ENCODE results near the gene IZUMO2. TPM values are rescaled to one million over a fixed set of nuclear protein-coding genes. Genes with fewer than 3 reads are reported as not detected.
A peak's percentile ranks its signal among the peaks of the same experiment; 100 is the strongest.
"Not testable (repeated sequence)": the region's sequence is repeated elsewhere in the genome, so short reads cannot be mapped to it uniquely, and the experiment has no call there.

IZUMO2 gene
- total RNA-seq, 1 experiment from 2014 or later, result not detected

- ATAC-seq (no peak), DNase-seq (ENCODE audit: low read depth, low spot score) (no peak)
- no TSS peak for BruUV-seq (replicated peaks)
- no peaks in the 10 kb centered on the region for H3K4me1 ChIP-seq (ENCODE audit: control insufficient read depth, insufficient read depth, low read length)
- intact Hi-C loops (cut with micrococcal nuclease; ENCODE audit: unreplicated experiment) (no loop called here), in situ Hi-C loops (cut with HindIII; ENCODE audit: low pct_unique_long_range_greater_than_20kb, low sequenced_read_pairs) (no loop called here)
- TF ChIP-seq CTCF (IDR thresholded peaks at IDR 0.05) (no peak), POLR2AphosphoS5 (IDR thresholded peaks at IDR 0.05; ENCODE audit: low read depth, low read length) (no peak), TCF7L2 (IDR thresholded peaks at IDR 0.05; ENCODE audit: low read depth, low read length) (no peak), REST (IDR thresholded peaks at IDR 0.05; ENCODE audit: insufficient read depth in 1 of 2, low read depth in 2 of 2, low read length in 1 of 2) (no peak), SIN3A (IDR thresholded peaks at IDR 0.05; ENCODE audit: borderline replicate concordance, insufficient read depth, low read depth, low read length) (no peak)
- H3K27me3 ChIP-seq (ENCODE audit: control insufficient read depth, insufficient read depth, low read length), result no peaks in the 10 kb centered on the region
- no peaks in the 10 kb centered on the region for H3K9me3 ChIP-seq (ENCODE audit: control insufficient read depth, insufficient read depth, low read depth, low read length)
- no peak overlapping the region for H3K27ac ChIP-seq (ENCODE audit: low read length)
- peak overlapping the region; percentile 57 to 64; a peak in 2 of 4 replicates for H3K4me3 ChIP-seq (ENCODE audit: low read depth in 2 of 2, low read length in 2 of 2)
- POLR2A ChIA-PET, result no interaction called here
- CTCF ChIA-PET, result interaction anchor here (0.6 to 1.4 kb wide), 2 partner anchors 17 to 89 kb away, joined by 3 to 4 read pairs; no protein-coding TSS in a partner anchor
- no peaks in the 10 kb centered on the region for H3K36me3 ChIP-seq (ENCODE audit: control insufficient read depth, insufficient read depth, low read length)
Observed at GRCh38 chr19:50148528-50148927, 14.6 kb downstream of the IZUMO2 start.

- Histone ChIP-seq H3K27me3 (ENCODE audit: control insufficient read depth, insufficient read depth, low read length) (no peaks in the 10 kb centered on the region), H3K4me1 (ENCODE audit: control insufficient read depth, insufficient read depth, low read length) (no peaks in the 10 kb centered on the region), H3K27ac (ENCODE audit: low read length) (no peak overlapping the region), H3K9me3 (ENCODE audit: control insufficient read depth, insufficient read depth, low read depth, low read length) (no peaks in the 10 kb centered on the region), H3K4me3 (ENCODE audit: low read depth in 2 of 2, low read length in 2 of 2) (peak overlapping the region; percentile 57 to 64), H3K36me3 (ENCODE audit: control insufficient read depth, insufficient read depth, low read length) (no peaks in the 10 kb centered on the region)
- in situ Hi-C loops (cut with HindIII; ENCODE audit: low pct_unique_long_range_greater_than_20kb, low sequenced_read_pairs), result no loop called here
- ChIA-PET POLR2A (no interaction called here), CTCF (interaction anchor here (1.4 kb wide), 2 partner anchors 90 to 112 kb away, joined by 3 to 4 read pairs; no protein-coding TSS in a partner anchor)
- DNase-seq (ENCODE audit: low read depth, low spot score), result peak; percentile 74
- ATAC-seq, result peak; percentile 98
- TF ChIP-seq CTCF (IDR thresholded peaks at IDR 0.05), result peak; percentile 88
- TF ChIP-seq REST (IDR thresholded peaks at IDR 0.05; ENCODE audit: insufficient read depth in 1 of 2, low read depth in 2 of 2, low read length in 1 of 2), result no peak
- 0 out of 2 replicates have a peak, but pooled peaks have one; percentile 34 for TF ChIP-seq SIN3A (IDR thresholded peaks at IDR 0.05; ENCODE audit: borderline replicate concordance, insufficient read depth, low read depth, low read length)
- no TSS peak for BruUV-seq (replicated peaks)
- intact Hi-C loops (cut with micrococcal nuclease; ENCODE audit: unreplicated experiment), result no loop called here
Observed at GRCh38 chr19:50147462-50148423, 15.3 kb downstream of the IZUMO2 start.

GRCh38 chr19:50141921-50142320 is 21.2 kb downstream of the IZUMO2 start:
- H3K27me3 ChIP-seq (ENCODE audit: control insufficient read depth, insufficient read depth, low read length); POLR2A ChIA-PET; BruUV-seq (replicated peaks); DNase-seq (ENCODE audit: low read depth, low spot score); in situ Hi-C loops (cut with HindIII; ENCODE audit: low pct_unique_long_range_greater_than_20kb, low sequenced_read_pairs); H3K4me1 ChIP-seq (ENCODE audit: control insufficient read depth, insufficient read depth, low read length); H3K4me3 ChIP-seq (ENCODE audit: low read depth in 2 of 2, low read length in 2 of 2); H3K9me3 ChIP-seq (ENCODE audit: control insufficient read depth, insufficient read depth, low read depth, low read length); ATAC-seq; intact Hi-C loops (cut with micrococcal nuclease; ENCODE audit: unreplicated experiment); H3K36me3 ChIP-seq (ENCODE audit: control insufficient read depth, insufficient read depth, low read length); H3K27ac ChIP-seq (ENCODE audit: low read length): not testable (repeated sequence)
- CTCF ChIA-PET, result interaction anchor here (0.7 kb wide), 2 partner anchors 18 to 160 kb away, joined by 3 read pairs; no protein-coding TSS in a partner anchor

All from Panc1 (cell line).